Cortex of kidney (tissue), 1 donor: ENCODE data around the gene PLBD2.

Source experiments
- DNase-seq: peaks from one replicate; lab custom pipeline; 2025; lab: John Stamatoyannopoulos, UW

PLBD2 gene

GRCh38 chr12:113370923-113371682 is 12.7 kb downstream of the PLBD2 start:
- no peak for DNase-seq

DNA sequence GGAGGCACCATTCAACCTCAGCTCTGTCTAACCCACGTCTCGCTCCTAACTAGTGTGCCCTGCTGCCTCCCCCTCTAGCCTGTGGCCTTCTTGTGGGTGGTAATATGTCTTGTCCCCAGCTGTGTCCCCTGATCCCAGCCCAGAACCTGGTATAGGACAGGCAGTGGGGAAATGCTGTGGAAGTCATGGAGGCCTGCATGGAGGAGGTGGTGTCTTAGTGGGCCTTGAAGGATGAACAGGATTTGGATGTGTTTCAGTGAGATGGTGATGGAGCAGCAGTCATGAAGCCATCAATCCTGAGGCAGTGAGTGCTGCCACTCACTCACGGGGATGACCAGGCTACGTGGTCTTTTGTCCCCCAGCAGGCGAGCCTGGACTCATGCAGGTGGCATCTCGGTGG is 13.4 kb downstream of the PLBD2 start:
- no peak for DNase-seq

DNA sequence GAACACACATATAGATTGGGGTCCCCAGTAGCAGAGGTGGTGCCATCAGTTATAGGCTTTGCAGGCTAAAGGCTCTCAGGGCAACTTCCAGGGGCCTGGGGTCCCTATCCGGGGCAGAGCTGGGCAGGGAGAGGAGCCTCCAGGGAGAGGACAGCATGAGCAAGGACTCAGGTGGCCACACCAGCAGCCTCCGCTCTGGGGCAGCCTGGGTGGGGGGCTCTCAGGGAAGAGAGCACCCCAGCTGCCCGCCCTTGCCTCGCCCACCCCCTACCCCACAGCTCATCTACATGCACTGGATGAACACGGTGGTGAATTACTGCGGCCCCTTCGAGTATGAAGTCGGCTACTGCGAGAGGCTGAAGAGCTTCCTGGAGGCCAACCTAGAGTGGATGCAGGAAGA is 14.0 kb downstream of the PLBD2 start:
- DNase-seq = no peak

DNA sequence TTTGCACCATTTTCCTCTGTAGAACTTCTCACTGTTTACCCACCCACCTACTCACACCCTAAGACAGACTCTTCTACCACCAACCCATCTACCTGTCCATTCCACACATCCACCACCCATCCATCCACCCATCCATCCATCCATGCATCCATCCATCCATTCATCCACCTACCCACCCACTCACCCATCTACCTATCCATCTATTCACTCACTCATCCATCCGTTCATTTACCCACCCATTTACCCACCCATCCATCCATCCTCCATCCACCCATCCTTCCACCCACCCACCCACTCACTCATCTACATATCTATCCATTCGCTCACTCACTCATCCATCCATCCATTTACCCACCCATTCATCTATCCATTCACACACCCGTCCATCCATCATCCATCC is 15.1 kb downstream of the PLBD2 start:
- no peak for DNase-seq

- no peak for DNase-seq
Measured at GRCh38 chr12:113373969-113374368, 15.6 kb downstream of the PLBD2 start.

- no peak for DNase-seq
Measured at GRCh38 chr12:113374823-113375428, 16.5 kb downstream of the PLBD2 start.

DNA sequence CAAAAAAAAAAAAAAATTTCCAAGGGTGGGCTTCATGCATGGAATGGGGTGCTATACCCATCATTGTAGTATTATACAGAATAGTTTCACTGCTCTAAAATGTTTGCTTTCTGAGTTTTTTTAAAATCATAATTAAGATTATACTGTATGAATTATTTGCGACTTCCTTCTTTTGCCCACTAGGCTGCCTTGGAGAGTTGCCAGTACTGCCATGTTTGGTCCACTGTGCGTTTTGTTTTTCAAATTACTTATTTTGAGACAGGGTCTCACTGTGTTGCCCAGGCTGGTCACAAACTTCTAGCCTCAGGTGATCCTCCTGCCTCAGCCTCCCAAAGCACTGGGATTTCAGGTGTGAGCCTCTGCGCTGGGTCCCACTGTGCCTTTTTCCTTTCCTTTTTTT is 19.9 kb downstream of the PLBD2 start:
- DNase-seq = no peak

GRCh38 chr12:113381220-113381619 is 22.8 kb downstream of the PLBD2 start:
- DNase-seq = no peak

DNA sequence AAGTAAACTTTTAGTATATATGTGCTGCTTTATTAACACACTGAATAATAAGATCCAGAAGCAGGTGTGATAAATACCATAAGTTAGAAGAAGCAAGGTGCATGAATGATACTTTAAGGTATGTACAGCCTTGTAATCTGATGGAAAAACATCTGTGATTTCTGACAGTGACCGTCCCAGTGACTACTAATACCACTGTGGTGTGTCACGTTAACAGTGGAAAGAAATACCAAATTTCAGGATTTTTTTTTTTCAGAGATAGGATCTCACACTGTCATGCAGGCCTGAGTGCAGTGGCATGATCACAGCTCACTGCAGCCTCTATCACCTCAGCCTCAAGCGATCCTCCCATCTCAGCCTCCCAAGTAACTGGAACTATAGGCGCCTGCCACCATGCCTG is 23.8 kb downstream of the PLBD2 start:
- no peak for DNase-seq

GRCh38 chr12:113384778-113385177 is 26.4 kb downstream of the PLBD2 start:
- DNase-seq = no peak

DNA sequence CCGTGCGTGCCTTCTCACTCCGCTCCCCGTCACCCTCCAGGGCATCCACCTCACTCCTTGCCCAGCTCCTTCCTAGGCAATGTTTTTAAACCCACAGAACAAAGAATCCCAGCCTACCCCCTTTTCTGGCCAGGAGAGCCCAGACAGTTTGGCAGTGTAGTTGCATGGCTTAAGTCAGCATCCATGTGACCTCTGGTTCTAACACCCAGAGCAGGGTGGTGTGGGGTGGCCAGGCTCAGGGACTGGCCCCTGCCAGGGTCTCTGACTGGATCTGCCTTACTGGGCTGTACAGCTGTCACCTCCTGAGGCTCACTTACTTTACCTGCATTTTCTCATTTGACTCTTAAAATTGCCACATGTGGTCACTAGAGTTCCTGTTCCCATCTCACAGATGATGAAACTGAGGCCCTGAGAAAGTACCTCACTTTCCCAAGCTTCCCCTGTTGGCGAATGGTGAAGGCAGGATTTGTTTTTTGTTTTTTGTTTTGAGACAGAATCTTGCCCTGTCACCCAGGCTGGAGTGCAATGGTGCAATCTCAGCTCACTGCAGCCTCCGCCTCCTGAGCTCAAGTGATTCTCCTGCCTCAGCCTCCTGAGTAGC is 27.0 kb downstream of the PLBD2 start:
- no peak for DNase-seq

GRCh38 chr12:113386866-113387566 is 28.6 kb downstream of the PLBD2 start:
- DNase-seq = no peak

DNA sequence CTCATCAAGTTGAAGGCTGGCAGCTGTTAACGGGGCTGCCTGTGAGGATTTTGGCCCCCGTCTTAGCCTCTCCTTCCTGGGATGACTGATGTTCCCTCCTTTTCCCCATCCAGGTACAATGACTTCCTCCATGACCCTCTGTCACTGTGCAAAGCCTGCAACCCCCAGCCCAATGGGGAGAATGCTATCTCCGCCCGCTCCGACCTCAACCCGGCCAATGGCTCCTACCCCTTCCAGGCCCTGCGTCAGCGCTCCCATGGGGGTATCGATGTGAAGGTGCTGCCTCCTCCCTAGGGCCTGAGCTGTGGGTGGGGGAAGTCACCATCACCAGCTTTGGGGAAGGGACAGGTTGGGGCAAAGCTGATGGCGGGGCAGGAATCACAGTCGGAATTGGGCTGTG is 29.2 kb downstream of the PLBD2 start:
- DNase-seq = no peak

GRCh38 chr12:113388351-113388750 is 30.0 kb downstream of the PLBD2 start:
- DNase-seq = no peak

DNA sequence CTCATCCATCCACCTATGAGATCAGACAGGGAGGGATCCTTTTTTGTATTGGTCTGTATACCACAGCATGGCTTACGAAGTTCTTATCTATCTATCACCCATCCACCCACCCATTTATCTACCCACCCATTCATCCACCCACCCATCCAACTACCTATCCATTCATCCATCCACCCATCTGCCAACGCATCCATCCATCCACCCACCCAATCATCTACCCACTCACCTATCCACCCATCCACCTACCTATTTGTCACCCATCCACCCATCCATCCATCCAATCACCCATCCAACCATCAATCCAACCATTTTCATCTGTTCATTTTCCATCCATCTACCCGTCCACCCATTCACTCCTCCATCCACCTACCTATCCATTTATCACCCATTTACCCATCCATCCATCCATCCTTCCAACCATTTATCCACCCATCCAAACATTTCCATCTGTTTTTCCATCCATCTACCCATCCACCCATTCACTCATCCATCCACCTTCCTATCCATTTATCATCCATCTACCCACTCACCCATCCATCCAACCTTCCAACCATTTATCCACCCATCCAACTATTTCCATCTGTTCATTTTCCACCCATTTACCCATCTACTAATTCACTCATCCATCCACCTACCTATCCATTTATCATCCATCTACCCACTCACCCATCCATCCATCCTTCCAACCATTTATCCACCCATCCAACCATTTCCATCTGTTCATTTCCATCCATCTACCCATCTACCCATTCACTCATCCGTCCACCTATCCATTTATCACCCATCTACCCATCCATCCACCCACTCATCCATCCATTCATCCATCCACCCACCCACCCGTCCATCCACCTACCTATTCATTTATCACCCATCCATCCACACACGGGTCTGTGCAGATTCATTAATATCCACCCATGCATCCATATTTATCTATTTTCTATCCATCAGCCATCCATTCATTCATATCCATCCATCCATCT is 32.0 kb downstream of the PLBD2 start:
- DNase-seq = no peak

GRCh38 chr12:113391145-113391544 is 32.8 kb downstream of the PLBD2 start:
- DNase-seq = no peak

- no peak for DNase-seq
Measured at GRCh38 chr12:113391650-113392337, 33.4 kb downstream of the PLBD2 start.

DNA sequence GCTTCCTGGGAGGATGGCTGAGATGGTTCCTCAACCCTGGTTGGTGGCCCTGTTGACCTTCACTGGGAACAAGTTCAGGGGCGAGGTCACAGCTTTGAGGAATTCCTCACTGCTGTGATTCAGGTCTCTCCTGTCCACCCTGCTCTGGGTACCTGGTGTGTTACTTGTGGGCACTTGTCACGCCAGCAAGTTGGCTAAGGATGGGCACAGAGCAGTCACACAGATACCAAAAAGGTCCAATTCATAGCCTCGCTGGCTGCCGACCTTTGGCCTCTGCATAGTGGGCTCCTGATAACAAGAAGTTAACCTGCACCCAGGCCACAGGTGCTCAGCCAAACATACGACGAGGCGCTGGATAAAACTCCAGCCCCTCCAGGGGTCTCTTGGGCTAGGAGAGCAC is 34.1 kb downstream of the PLBD2 start:
- no peak for DNase-seq

DNA sequence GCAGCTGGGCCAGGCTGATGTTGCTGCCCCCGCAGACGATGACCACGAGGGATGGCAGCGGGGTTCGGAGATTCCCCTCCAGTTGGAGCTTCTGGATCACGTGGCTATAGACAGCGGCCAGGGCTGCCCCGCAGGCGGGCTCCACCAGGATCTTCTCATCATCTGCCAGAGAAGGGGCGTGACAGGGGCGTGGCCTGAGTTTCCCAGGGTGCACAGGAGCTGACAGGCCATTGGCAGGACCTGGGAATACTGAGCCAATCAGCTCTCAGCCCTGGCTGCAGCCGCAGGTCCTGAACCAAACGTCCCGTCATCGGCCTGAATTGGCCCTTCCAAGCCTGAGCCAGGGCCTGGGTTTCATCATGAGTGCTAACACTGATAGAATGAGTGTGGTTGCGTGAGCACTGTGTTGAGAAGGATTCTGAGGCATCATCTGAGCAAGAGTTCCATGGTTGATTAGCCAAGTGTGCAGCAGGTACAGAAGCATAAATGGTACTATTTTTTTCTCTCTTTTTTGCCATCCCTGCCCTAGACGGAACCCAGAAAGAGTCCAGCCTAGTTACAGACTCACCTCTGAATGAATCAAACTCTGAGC is 34.7 kb downstream of the PLBD2 start:
- no peak for DNase-seq

DNA sequence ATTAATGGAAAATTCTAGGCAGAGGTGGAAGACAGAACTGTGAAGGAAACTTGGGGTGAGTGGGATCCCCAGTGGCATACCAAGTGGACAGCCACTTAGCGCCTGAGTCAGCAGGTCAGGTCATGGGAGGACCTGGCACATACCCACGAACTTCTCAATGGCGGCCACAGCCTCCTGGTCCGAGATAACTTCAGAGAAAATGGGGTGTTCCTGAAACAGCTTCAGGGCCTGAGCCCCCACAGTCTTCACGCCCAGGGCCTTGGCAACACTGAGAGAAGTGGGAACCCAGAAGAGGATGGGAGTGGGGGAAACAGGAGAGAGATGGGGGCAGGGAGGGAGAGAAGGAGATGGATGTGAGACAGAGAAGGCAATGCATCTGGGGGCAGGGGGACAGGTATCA is 35.4 kb downstream of the PLBD2 start:
- DNase-seq = no peak

- DNase-seq = no peak
Measured at GRCh38 chr12:113395119-113395518, 36.7 kb downstream of the PLBD2 start.
